ENCODE data around the gene MICAL3. TPM values are rescaled to one million over a fixed set of nuclear protein-coding genes. Genes with fewer than 3 reads are reported as not detected.

Gene MICAL3
- total and polyA plus RNA-seq, 9 donors: 17.5 to 106 (median 81.3) TPM

DNA sequence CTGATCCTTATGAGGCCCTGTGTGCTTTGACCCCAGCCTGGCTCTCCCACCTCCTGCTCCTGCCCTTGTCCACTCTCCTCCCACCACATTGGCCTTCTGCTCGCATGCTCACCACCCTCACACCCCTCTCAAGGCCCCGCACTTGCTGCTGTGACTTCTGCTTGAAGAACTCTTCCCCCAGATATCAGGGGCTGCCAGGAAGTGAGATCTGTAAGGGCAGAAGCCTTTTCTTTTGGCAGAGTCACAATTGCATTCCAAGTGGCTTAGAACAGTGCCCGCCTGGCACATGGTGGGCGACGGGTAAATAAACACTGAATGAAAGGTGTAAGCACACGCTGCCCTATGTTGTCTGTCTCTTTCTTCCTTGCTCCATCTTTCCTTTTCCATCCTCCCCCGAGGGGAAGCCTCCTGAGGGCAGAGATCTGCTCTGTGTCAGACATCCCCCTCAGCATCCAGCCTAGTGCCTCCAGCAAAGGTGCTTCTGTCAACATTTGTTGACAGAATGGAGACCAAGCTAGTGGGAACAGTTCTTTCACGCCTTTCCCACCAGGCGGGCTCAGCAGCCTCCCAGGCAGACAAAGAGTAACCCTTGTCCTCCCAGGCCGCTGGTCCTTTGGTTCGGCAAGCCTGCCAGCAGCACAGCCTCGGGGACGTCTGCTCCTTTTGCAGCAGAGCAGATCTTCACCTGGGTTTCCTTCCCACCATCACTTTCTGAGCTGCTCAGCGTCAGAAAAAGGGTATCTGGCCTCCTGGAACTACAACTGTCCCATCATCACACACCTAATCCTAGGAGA is 43.4 kb upstream of the MICAL3 start:
- TF ChIP-seq, protein P1, sequence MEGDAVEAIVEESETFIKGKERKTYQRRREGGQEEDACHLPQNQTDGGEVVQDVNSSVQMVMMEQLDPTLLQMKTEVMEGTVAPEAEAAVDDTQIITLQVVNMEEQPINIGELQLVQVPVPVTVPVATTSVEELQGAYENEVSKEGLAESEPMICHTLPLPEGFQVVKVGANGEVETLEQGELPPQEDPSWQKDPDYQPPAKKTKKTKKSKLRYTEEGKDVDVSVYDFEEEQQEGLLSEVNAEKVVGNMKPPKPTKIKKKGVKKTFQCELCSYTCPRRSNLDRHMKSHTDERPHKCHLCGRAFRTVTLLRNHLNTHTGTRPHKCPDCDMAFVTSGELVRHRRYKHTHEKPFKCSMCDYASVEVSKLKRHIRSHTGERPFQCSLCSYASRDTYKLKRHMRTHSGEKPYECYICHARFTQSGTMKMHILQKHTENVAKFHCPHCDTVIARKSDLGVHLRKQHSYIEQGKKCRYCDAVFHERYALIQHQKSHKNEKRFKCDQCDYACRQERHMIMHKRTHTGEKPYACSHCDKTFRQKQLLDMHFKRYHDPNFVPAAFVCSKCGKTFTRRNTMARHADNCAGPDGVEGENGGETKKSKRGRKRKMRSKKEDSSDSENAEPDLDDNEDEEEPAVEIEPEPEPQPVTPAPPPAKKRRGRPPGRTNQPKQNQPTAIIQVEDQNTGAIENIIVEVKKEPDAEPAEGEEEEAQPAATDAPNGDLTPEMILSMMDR (IDR thresholded peaks at IDR 0.05): no peak
- TF ChIP-seq EP300 (IDR thresholded peaks at IDR 0.05) (no peak), POLR2A (IDR thresholded peaks at IDR 0.05) (no peak)
- Histone ChIP-seq H3K4me1 (ENCODE audit: insufficient read depth) (peaks cover 2% of the 10 kb centered on the region), H3K36me3 (no peaks in the 10 kb centered on the region), H3K9me3 (no peaks in the 10 kb centered on the region), H3K4me3 (no peak overlapping the region), H3K27me3 (no peaks in the 10 kb centered on the region), H3K27ac (peak overlapping the region in 1 of 2 donors; percentile 18)
- 51 to 56% (median 53%) methylated on average over 14 of the region's 14 CpGs for whole genome bisulfite sequencing, 3 donors
- DNase-seq: peak in 1 of 5 donors; percentile 50
- intact Hi-C loops (cut with DNase I): no loop called here

DNA sequence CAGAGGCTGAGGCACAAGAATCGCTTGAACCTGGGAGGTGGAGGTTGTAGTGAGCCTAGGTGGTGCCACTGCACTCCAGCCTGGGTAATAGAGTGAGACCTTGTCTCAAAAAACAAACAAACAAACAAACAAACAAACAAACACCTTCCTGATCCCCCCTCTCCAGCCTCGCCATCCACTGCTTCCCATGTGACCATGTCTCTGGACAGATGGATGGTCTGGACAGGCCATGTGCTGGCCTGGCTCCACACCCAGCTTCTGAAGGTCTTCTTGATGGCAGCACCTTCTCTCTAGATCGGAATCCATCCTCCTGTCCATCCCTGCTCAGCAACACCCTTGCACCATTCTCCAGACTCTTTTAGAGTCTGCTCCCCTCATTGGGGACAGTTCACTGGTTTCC is 42.8 kb upstream of the MICAL3 start:
- no peak for TF ChIP-seq EP300 (IDR thresholded peaks at IDR 0.05)
- TF ChIP-seq, protein P1 (IDR thresholded peaks at IDR 0.05): no peak
- no peak for TF ChIP-seq POLR2A (IDR thresholded peaks at IDR 0.05)
- intact Hi-C loops (cut with DNase I): no loop called here
- Histone ChIP-seq H3K9me3 (no peaks in the 10 kb centered on the region), H3K4me1 (ENCODE audit: insufficient read depth) (peaks cover 2% of the 10 kb centered on the region), H3K4me3 (no peak overlapping the region), H3K36me3 (no peaks in the 10 kb centered on the region), H3K27me3 (no peaks in the 10 kb centered on the region), H3K27ac (no peak overlapping the region)
- peak in 1 of 5 donors; percentile 26 for DNase-seq
- 93 to 96% (median 95%) methylated on average over 3 of the region's 3 CpGs for WGBS, 3 donors

DNA sequence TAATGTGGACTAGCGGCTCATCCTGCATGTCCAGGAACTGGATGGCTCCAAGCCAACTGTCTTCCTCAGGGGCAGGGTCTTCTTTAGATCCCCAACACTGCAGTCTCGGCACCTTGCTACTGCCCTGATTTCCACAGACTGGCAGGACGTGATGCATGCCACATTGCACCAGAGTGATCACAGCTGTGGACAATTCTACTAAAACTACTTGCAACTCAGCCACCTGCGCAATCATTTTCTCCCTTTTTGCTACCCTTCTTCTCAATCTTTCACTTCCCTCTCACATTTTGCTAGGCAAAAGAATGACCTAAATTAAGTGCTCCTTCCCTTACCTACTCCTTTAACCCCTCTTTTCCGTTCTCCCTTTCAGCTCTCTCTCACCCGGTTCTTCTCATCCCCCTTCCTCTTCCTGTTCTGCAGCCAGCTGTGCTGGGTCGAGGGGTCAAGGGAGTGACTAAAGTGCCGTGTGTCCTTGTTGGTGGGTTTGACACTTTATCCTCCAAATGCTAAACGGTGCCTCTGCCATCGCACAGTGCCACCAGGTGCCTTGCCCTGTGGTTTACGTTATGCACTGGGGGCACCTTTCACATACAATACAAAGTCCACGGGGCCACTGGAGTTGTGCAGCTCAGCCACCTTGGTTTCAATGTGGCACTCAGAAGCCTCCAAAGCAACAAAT is 42.0 kb upstream of the MICAL3 start:
- no peaks in the 10 kb centered on the region for H3K36me3 ChIP-seq
- peak in 1 of 5 donors; percentile 34 for DNase-seq
- intact Hi-C loops (cut with DNase I): no loop called here
- H3K4me3 ChIP-seq: no peak overlapping the region
- no peaks in the 10 kb centered on the region for H3K27me3 ChIP-seq
- TF ChIP-seq, protein P1 (IDR thresholded peaks at IDR 0.05): no peak
- no peak overlapping the region for H3K27ac ChIP-seq
- WGBS, 3 donors: 45 to 54% (median 51%) methylated on average over 12 of the region's 12 CpGs
- peaks cover 2% of the 10 kb centered on the region for H3K4me1 ChIP-seq (ENCODE audit: insufficient read depth)
- no peaks in the 10 kb centered on the region for H3K9me3 ChIP-seq

DNA sequence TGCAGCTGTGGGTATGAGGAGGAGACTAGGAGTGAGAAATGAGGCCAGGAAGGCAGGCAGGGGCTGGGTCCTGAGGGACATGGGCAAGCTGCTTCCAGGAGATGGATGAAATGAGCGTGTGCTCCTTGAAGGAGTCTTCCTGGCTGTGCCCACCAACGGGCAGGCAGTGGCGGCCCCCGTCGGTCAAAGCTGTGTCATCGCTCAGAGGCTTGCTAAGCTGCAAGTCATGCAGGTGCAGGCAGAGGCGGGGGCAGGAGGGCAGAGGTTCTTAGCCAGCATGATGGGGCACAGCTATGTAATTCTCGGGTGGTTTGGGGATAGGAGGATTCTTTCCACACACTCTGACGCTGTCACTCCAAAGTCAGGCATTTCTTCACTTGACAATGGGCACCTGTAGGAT is 40.9 kb upstream of the MICAL3 start:
- DNase-seq: peak in 1 of 5 donors; percentile 29
- Histone ChIP-seq H3K4me3 (no peak overlapping the region), H3K9me3 (no peaks in the 10 kb centered on the region), H3K36me3 (no peaks in the 10 kb centered on the region), H3K4me1 (ENCODE audit: insufficient read depth) (peaks cover 3% of the 10 kb centered on the region), H3K27me3 (no peaks in the 10 kb centered on the region), H3K27ac (no peak overlapping the region)
- WGBS, 3 donors: 73 to 78% (median 78%) methylated on average over 9 of the region's 9 CpGs
- TF ChIP-seq EP300 (IDR thresholded peaks at IDR 0.05) (no peak), POLR2A (IDR thresholded peaks at IDR 0.05) (no peak)
- TF ChIP-seq, protein P1 (IDR thresholded peaks at IDR 0.05): no peak
- intact Hi-C loops (cut with DNase I): no loop called here
